BJ (cell line): Measurements from ENCODE around the gene EIF4A3. TPM values are rescaled to one million over a fixed set of nuclear protein-coding genes. Genes with fewer than 3 reads are reported as not detected.

Source experiments
- CTCF ChIA-PET: fragments of 350-600 bp; formaldehyde crosslinking; extraction: SDS; loops from one replicate; lab custom pipeline; 2021; ENCODE audit warnings: antibody characterized with exemption, inconsistent platforms; lab: Yijun Ruan, JAX
- POLR2A ChIA-PET: fragments of 300-600 bp; sonication (Branson Sonifier 250); formaldehyde crosslinking; extraction: SDS; loops from one replicate; lab custom pipeline; 2021; ENCODE audit warnings: antibody characterized with exemption; lab: Charles Lee
- DNase-seq: peaks from one replicate; pipeline ENCODE4 v3.0.0-alpha.2; 2011; ENCODE audit warnings: low read depth
- H3K27me3 ChIP-seq: 2 replicates; pipeline ENCODE4 v1.6.0; 2011; ENCODE audit warnings: low read length; ENCODE audit not compliant: control insufficient read depth, insufficient read depth
- H3K36me3 ChIP-seq: 2 replicates; pipeline ENCODE4 v1.5.1; 2011; ENCODE audit warnings: low read length; ENCODE audit not compliant: control insufficient read depth, insufficient read depth
- H3K4me3 ChIP-seq: 2 replicates; pipeline ENCODE4 v1.5.1; 2011; ENCODE audit warnings: low read depth, mild to moderate bottlenecking, control low read depth, low read length
- polyA plus RNA-seq: library from polyadenylated mRNA; depleted of rRNA; stranded (reverse); fragments of >200 nt; gene quantifications from 2 replicates; pipeline ENCODE4 v1.2.3, GENCODE V29; 2011
- TF ChIP-seq, protein P1 (sequence below): IDR thresholded peaks from 2 replicates; pipeline ENCODE4 v1.5.1; 2011; ENCODE audit warnings: low read depth, mild to moderate bottlenecking, control low read depth, inconsistent platforms, low read length, moderate library complexity; ENCODE audit not compliant: insufficient read depth

The EIF4A3 gene
- polyA plus RNA-seq, 1 experiment: 89.4 TPM

DNA sequence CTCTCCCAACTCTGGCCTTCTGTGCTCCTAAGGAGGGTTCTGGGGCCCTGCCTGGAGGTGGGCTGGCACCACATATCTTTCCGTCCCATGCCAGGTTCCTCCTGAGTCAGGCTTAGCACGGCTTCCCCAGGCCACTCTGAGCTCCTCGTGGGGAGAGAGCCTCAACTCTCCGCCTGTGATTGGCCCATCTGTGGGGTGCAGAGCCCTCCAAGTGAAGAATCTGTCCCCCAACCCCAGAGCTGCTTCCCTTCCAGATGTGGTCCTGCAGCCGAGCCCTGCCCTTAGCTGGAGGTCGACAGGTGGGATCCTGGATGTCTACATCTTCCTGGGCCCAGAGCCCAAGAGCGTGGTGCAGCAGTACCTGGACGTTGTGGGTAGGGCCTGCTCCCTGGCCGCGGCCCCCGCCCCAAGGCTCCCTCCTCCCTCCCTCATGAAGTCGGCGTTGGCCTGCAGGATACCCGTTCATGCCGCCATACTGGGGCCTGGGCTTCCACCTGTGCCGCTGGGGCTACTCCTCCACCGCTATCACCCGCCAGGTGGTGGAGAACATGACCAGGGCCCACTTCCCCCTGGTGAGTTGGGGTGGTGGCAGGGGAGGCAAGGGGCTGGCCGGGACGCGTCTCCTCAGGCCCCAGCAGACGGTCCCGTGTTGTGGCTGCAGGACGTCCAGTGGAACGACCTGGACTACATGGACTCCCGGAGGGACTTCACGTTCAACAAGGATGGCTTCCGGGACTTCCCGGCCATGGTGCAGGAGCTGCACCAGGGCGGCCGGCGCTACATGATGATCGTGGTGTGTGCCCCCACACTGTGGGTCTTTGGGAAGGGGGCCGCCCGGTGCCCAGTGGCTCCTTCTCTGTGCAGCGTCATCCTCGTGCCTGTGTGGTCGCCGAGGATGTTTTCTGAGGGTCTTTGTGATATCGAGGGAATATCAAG lies 38.6 kb downstream of the EIF4A3 start:
- Histone ChIP-seq H3K4me3 (no peak overlapping the region), H3K27me3 (no peaks in the 10 kb centered on the region), H3K36me3 (no peaks in the 10 kb centered on the region)
- POLR2A ChIA-PET: no interaction called here
- no peak for DNase-seq
- TF ChIP-seq, protein P1, sequence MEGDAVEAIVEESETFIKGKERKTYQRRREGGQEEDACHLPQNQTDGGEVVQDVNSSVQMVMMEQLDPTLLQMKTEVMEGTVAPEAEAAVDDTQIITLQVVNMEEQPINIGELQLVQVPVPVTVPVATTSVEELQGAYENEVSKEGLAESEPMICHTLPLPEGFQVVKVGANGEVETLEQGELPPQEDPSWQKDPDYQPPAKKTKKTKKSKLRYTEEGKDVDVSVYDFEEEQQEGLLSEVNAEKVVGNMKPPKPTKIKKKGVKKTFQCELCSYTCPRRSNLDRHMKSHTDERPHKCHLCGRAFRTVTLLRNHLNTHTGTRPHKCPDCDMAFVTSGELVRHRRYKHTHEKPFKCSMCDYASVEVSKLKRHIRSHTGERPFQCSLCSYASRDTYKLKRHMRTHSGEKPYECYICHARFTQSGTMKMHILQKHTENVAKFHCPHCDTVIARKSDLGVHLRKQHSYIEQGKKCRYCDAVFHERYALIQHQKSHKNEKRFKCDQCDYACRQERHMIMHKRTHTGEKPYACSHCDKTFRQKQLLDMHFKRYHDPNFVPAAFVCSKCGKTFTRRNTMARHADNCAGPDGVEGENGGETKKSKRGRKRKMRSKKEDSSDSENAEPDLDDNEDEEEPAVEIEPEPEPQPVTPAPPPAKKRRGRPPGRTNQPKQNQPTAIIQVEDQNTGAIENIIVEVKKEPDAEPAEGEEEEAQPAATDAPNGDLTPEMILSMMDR: no peak
- CTCF ChIA-PET: interaction anchor here (1.2 kb wide), 1 partner anchor 8 kb away, joined by 3 read pairs; no protein-coding TSS in a partner anchor

DNA sequence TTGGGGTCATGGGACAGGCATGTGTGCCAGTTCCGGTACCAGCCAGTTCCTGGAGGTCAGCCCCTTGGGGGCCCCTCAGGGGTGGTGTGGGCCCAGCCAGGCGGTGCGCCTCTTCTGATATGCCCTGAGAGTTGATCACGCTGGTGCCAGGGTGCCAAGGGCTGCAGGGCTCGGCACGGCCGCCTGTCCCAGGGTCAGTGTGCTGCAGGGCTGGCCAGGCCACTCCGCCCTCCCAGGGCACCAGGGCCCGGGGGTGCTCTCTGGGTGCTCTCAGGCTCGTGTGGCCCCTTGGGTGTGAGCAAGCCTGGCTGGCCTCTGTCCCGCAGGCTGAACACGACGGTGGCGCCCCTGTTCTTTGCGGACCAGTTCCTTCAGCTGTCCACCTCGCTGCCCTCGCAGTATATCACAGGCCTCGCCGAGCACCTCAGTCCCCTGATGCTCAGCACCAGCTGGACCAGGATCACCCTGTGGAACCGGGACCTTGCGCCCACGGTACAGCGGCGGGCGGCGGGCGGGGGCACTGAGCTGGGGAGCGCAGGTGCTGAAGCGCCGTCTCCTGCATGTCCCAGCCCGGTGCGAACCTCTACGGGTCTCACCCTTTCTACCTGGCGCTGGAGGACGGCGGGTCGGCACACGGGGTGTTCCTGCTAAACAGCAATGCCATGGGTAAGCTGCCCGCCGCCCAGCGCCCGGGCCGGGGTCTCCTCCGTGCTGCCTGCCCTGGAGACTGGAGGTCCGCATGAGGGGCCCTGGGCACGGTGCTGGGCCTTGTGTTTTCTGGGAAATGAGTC lies 39.5 kb downstream of the EIF4A3 start:
- Histone ChIP-seq H3K27me3 (no peaks in the 10 kb centered on the region), H3K4me3 (no peak overlapping the region), H3K36me3 (no peaks in the 10 kb centered on the region)
- ChIA-PET CTCF (interaction anchor here (1.2 to 1.3 kb wide), 2 partner anchors 9 to 99 kb away, joined by 3 read pairs; no protein-coding TSS in a partner anchor), POLR2A (no interaction called here)
- TF ChIP-seq, protein P1: no peak
- DNase-seq: no peak

DNA sequence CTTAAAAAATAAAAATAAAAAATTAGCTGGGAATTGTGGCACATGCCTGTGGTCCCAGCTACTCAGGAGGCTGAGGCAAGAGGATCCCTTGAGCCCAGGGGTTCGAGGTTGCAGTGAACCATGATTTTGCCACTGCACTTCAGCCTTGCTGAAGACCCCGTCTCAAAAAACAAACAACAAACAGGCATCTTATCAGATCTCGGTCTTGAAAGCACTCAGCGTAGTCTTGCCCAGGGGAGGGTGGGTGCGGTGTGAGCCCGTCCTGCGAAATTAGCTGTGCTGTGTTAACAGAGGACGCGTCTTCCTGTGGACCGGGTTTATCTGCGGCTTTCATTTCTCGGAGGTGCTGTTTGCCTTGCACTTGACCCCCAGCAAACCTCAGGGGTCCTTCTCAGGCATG lies 40.2 kb downstream of the EIF4A3 start:
- POLR2A ChIA-PET: no interaction called here
- CTCF ChIA-PET: interaction anchor here (1.2 to 1.3 kb wide), 2 partner anchors 9 to 98 kb away, joined by 3 read pairs; no protein-coding TSS in a partner anchor
- no peak for DNase-seq

DNA sequence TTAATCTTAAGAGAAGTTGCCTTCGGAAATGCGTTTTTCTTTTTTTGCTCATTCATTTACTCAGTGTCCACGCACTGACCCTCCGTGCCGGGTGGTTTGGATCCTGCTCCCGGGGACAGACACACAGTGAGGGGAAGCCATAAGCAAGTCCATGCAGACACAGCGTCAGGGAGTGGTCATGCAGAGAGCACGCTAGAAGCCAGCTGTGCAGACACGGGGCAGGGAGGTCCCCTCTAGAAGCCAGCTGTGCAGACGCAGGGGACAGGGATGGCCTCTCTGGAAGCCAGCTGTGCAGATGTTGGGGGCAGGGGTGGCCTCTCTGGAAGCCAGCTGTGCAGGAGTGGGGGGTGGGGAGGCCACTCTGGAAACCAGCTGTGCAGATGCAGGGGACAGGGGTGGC lies 40.8 kb downstream of the EIF4A3 start:
- Histone ChIP-seq H3K4me3 (no peak overlapping the region), H3K27me3 (no peaks in the 10 kb centered on the region), H3K36me3 (no peaks in the 10 kb centered on the region)
- ChIA-PET CTCF (interaction anchor here (1.3 kb wide), 1 partner anchor 98 kb away, joined by 3 read pairs; no protein-coding TSS in a partner anchor), POLR2A (no interaction called here)
- DNase-seq: no peak
- TF ChIP-seq, protein P1: no peak

More for the DNA sequence above, 40.2 kb downstream of the EIF4A3 start:
- Histone ChIP-seq H3K27me3 (no peaks in the 10 kb centered on the region), H3K4me3 (no peak overlapping the region), H3K36me3 (no peaks in the 10 kb centered on the region)
- TF ChIP-seq, protein P1: no peak

DNA sequence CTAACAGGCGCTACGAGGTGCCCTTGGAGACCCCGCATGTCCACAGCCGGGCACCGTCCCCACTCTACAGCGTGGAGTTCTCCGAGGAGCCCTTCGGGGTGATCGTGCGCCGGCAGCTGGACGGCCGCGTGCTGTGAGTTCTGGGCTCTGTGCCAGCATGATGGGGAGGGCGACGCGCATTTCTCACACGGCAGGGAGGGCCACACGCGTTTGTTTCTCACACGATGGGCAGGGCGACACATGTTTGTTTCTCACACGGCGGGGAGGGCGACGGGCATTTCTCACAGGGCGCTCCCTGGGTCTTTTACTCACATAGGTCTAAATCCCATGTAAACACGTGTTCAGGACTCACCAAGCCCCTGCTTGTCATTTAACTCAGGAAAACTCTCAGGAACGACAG lies 41.2 kb downstream of the EIF4A3 start:
- Histone ChIP-seq H3K4me3 (no peak overlapping the region), H3K27me3 (no peaks in the 10 kb centered on the region), H3K36me3 (no peaks in the 10 kb centered on the region)
- ChIA-PET POLR2A (no interaction called here), CTCF (no interaction called here)
- TF ChIP-seq, protein P1: no peak
- no peak for DNase-seq
